VCaP (cell line): ENCODE results near the gene HORMAD2.

Experiments
- H3K27ac ChIP-seq: fragments of 450-650 bp; 2 replicates; pipeline ENCODE4 v1.5.1; 2017
- TF ChIP-seq, protein P1 (sequence below): fragments of 450-650 bp; conservative IDR thresholded peaks from 2 replicates; pipeline ENCODE4 v1.5.1; 2017; ENCODE audit warnings: mild to moderate bottlenecking, moderate library complexity

Gene HORMAD2

DNA sequence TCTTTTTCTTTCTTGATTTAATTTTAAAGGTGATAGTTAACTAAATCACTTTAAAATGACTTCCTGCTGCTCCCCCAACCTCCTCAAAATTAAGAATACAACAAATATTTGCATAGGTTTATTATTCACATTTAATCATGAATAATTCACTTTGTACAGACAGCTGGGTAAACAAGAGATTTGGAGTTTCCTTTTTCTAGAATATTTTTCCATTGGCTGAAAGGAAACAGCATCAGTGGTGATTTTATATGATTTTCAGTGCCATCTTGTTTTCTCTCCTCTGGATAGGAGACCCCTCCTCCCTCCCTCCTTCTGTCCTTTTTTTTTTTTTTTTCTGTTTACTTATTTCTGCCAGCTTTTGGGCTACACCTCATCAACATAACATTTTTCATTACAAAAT is 105.8 kb downstream of the HORMAD2 start:
- TF ChIP-seq, protein P1, sequence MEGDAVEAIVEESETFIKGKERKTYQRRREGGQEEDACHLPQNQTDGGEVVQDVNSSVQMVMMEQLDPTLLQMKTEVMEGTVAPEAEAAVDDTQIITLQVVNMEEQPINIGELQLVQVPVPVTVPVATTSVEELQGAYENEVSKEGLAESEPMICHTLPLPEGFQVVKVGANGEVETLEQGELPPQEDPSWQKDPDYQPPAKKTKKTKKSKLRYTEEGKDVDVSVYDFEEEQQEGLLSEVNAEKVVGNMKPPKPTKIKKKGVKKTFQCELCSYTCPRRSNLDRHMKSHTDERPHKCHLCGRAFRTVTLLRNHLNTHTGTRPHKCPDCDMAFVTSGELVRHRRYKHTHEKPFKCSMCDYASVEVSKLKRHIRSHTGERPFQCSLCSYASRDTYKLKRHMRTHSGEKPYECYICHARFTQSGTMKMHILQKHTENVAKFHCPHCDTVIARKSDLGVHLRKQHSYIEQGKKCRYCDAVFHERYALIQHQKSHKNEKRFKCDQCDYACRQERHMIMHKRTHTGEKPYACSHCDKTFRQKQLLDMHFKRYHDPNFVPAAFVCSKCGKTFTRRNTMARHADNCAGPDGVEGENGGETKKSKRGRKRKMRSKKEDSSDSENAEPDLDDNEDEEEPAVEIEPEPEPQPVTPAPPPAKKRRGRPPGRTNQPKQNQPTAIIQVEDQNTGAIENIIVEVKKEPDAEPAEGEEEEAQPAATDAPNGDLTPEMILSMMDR: no peak
- H3K27ac ChIP-seq: no peak overlapping the region; the same call in 1 of the 2 replicates

DNA sequence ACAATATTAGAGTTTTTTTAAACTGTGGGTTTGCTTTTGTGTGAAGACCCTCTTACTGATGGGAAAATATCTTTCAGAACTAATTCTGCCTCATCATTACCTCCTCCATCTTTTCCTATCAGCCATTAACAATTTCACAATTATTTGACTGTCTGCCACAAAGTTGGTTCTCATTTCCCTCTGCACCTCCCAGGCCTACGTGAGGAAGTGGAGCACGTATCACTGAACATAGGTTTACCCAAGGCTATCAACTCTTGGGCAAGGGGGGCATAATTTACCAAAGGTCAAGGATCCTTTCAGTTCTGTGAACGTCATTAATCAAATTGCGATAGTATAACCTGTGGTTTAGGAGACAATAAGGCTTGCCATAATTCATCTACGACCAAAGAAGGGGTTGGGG is 106.2 kb downstream of the HORMAD2 start:
- H3K27ac ChIP-seq: no peak overlapping the region
- TF ChIP-seq, protein P1: no peak

GRCh38 chr22:30187094-30187493 is 106.8 kb downstream of the HORMAD2 start:
- TF ChIP-seq, protein P1: no peak

GRCh38 chr22:30187529-30188407 is 107.5 kb downstream of the HORMAD2 start:
- no peak overlapping the region for H3K27ac ChIP-seq
- TF ChIP-seq, protein P1: no peak

More at GRCh38 chr22:30187094-30187493, 106.8 kb downstream of the HORMAD2 start:
- H3K27ac ChIP-seq: no peak overlapping the region

DNA sequence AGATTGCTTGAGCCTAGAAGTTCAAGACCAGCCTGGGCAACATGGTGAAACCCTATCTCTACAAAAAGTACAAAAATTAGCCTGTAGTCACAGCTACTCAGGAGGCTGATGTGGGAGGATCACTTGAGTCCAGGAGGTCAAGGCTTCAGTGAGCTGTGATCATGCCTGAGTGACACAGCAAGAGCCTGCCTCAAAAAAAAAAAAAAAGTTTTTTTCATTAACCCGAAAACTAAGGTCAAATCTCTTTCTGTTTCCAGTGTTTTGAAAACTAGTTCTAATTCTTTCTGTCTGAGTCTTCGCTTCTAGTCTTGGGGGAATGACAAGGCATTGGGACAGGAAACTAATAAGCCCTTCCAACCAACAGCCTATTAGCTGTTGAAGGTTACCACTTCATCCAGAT is 108.6 kb downstream of the HORMAD2 start:
- TF ChIP-seq, protein P1: no peak

DNA sequence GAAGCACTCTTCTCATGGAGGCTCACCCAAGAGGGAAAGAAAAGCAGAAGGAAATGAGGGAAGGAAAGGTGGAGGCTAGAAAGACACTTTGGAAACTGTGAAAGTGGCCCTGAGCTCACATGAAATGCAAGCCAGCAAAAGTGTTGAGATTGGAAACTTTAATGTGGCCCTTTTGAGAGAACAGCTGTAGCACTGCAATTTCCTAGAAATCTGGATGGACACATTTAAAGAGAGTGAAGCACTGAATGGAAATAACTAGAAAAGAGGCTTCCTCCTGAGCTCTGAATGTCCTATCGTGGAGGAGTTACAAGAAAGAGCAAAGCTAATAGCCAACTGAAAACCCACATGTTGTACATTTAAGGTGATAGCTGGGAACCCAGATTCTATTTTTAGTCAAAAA is 110.3 kb downstream of the HORMAD2 start:
- H3K27ac ChIP-seq: no peak overlapping the region
- TF ChIP-seq, protein P1: no peak

More for the DNA sequence above, 108.6 kb downstream of the HORMAD2 start:
- no peak overlapping the region for H3K27ac ChIP-seq

- H3K27ac ChIP-seq: no peak overlapping the region
- TF ChIP-seq, protein P1: no peak
These were observed 110.9 kb downstream of the HORMAD2 start for GRCh38 chr22:30191040-30191701.
